ACC112 (cell line): ENCODE data around the gene SBNO2.

Experiments used
- H2AFZ ChIP-seq: fragments of 200-600 bp; sonication (generic); one replicate; pipeline ENCODE4 v1.6.0; 2017; ENCODE audit warnings: antibody characterized with exemption, low read length; ENCODE audit not compliant: unreplicated experiment
- H3K27ac ChIP-seq: fragments of 200-600 bp; sonication (generic); 2 replicates; pipeline ENCODE4 v1.5.1; 2014; ENCODE audit warnings: low read depth, mild to moderate bottlenecking, antibody characterized with exemption, low read length, moderate library complexity
- H3K27me3 ChIP-seq: fragments of 200-600 bp; sonication (generic); 2 replicates; pipeline ENCODE4 v1.6.1; 2014; ENCODE audit warnings: mild to moderate bottlenecking, antibody characterized with exemption, low read length, moderate library complexity, mixed read lengths; ENCODE audit not compliant: insufficient read depth
- H3K36me3 ChIP-seq: fragments of 200-600 bp; sonication (generic); 2 replicates; pipeline ENCODE4 v1.6.1; 2016; ENCODE audit warnings: mild to moderate bottlenecking, antibody characterized with exemption, low read length, moderate library complexity, mixed read lengths; ENCODE audit not compliant: insufficient read depth
- H3K4me1 ChIP-seq: fragments of 200-600 bp; sonication (generic); one replicate; pipeline ENCODE4 v1.6.1; 2016; ENCODE audit warnings: low read length, mixed read lengths; ENCODE audit not compliant: insufficient read depth, unreplicated experiment, control insufficient read depth
- H3K4me3 ChIP-seq: fragments of 200-600 bp; sonication (generic); 2 replicates; pipeline ENCODE4 v1.5.1; 2014; ENCODE audit warnings: mild to moderate bottlenecking, low read depth, low read length
- H3K79me2 ChIP-seq: fragments of 200-600 bp; sonication (generic); one replicate; pipeline ENCODE4 v1.6.0; 2016; ENCODE audit warnings: low read length; ENCODE audit not compliant: control insufficient read depth, unreplicated experiment, insufficient read depth

Gene SBNO2

GRCh38 chr19:1150333-1151036 is 23.6 kb downstream of the SBNO2 start:
- Histone ChIP-seq H2AFZ (no peak overlapping the region), H3K27me3 (no peaks in the 10 kb centered on the region), H3K4me1 (peaks cover 11% of the 10 kb centered on the region), H3K27ac (no peak overlapping the region), H3K79me2 (peaks cover 34% of the 10 kb centered on the region), H3K4me3 (no peak overlapping the region), H3K36me3 (peaks cover 10% of the 10 kb centered on the region; the same call in 1 of the 2 replicates)

- no peak overlapping the region for H3K4me3 ChIP-seq
- no peaks in the 10 kb centered on the region for H3K27me3 ChIP-seq
- no peak overlapping the region for H2AFZ ChIP-seq
- peaks cover 2% of the 10 kb centered on the region for H3K4me1 ChIP-seq
- peaks cover 31% of the 10 kb centered on the region for H3K79me2 ChIP-seq
- H3K36me3 ChIP-seq, result peaks cover 10% of the 10 kb centered on the region; the same call in 1 of the 2 replicates
- H3K27ac ChIP-seq, result no peak overlapping the region
These were observed 24.6 kb downstream of the SBNO2 start for GRCh38 chr19:1149259-1150045.

DNA sequence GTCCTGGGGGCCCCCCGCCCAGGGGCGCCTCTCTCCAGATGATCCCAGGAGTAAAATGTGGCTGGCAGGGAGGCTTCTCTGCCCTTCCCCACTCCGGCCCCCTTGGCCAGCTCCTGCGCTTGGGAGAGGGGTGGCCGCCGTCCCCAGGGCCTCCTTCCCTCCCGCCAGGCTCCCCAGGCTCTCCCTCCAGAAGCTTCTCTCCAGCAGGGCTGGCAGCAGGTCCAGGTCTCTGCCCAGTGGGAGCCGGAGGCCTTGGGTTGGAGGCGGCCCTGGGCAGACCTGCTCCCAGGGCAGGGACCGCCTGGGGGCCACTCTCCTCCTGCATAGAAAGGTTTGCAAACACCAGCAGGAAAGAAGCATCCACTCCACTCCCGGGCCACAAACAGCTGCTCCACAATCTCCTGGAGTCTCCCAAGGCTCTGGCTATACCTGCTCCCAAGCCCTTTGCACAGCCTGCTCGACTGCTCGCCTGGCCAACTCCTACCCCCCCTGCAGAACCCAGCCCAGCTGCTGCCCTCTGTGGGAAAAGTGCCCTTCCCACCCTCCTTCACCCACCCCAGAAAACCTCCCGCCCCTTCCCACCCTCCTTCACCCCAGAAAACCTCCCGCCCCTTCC is 26.0 kb downstream of the SBNO2 start:
- Histone ChIP-seq H3K27ac (no peak overlapping the region), H3K36me3 (peaks cover 16% of the 10 kb centered on the region; the same call in 1 of the 2 replicates)

GRCh38 chr19:1146858-1147780 is 26.9 kb downstream of the SBNO2 start:
- Histone ChIP-seq H3K4me1 (no peaks in the 10 kb centered on the region), H3K79me2 (peaks cover 16% of the 10 kb centered on the region), H3K27ac (no peak overlapping the region), H2AFZ (no peak overlapping the region), H3K4me3 (no peak overlapping the region), H3K27me3 (no peaks in the 10 kb centered on the region), H3K36me3 (peaks cover 18% of the 10 kb centered on the region; the same call in 1 of the 2 replicates)

More for the DNA sequence above, 26.0 kb downstream of the SBNO2 start:
- no peaks in the 10 kb centered on the region for H3K27me3 ChIP-seq
- peaks cover 23% of the 10 kb centered on the region for H3K79me2 ChIP-seq
- H2AFZ ChIP-seq, result no peak overlapping the region
- no peak overlapping the region for H3K4me3 ChIP-seq
- no peaks in the 10 kb centered on the region for H3K4me1 ChIP-seq

GRCh38 chr19:1146412-1146699 is 27.7 kb downstream of the SBNO2 start:
- Histone ChIP-seq H3K36me3 (peaks cover 16% of the 10 kb centered on the region; the same call in 1 of the 2 replicates), H3K79me2 (peaks cover 12% of the 10 kb centered on the region)

GRCh38 chr19:1145635-1146411 is 28.2 kb downstream of the SBNO2 start:
- H3K27ac ChIP-seq, result no peak overlapping the region
- peaks cover 16% of the 10 kb centered on the region; the same call in 1 of the 2 replicates for H3K36me3 ChIP-seq
- peaks cover 8% of the 10 kb centered on the region for H3K79me2 ChIP-seq
- no peaks in the 10 kb centered on the region for H3K4me1 ChIP-seq
- H2AFZ ChIP-seq, result no peak overlapping the region
- no peak overlapping the region for H3K4me3 ChIP-seq
- no peaks in the 10 kb centered on the region for H3K27me3 ChIP-seq

More at GRCh38 chr19:1146412-1146699, 27.7 kb downstream of the SBNO2 start:
- Histone ChIP-seq H3K4me3 (no peak overlapping the region), H3K27me3 (no peaks in the 10 kb centered on the region), H2AFZ (no peak overlapping the region), H3K27ac (no peak overlapping the region), H3K4me1 (no peaks in the 10 kb centered on the region)

- Histone ChIP-seq H3K4me1 (no peaks in the 10 kb centered on the region), H3K36me3 (peaks cover 16% of the 10 kb centered on the region; the same call in 1 of the 2 replicates), H3K4me3 (no peak overlapping the region), H2AFZ (no peak overlapping the region), H3K27me3 (no peaks in the 10 kb centered on the region), H3K79me2 (no peaks in the 10 kb centered on the region), H3K27ac (no peak overlapping the region)
These were observed 29.3 kb downstream of the SBNO2 start for GRCh38 chr19:1144741-1145140.

- Histone ChIP-seq H3K4me3 (no peak overlapping the region), H3K27ac (no peak overlapping the region), H3K79me2 (no peaks in the 10 kb centered on the region), H3K27me3 (no peaks in the 10 kb centered on the region), H3K4me1 (no peaks in the 10 kb centered on the region), H3K36me3 (peaks cover 16% of the 10 kb centered on the region; the same call in 1 of the 2 replicates), H2AFZ (no peak overlapping the region)
These were observed 30.2 kb downstream of the SBNO2 start for GRCh38 chr19:1143828-1144399.

DNA sequence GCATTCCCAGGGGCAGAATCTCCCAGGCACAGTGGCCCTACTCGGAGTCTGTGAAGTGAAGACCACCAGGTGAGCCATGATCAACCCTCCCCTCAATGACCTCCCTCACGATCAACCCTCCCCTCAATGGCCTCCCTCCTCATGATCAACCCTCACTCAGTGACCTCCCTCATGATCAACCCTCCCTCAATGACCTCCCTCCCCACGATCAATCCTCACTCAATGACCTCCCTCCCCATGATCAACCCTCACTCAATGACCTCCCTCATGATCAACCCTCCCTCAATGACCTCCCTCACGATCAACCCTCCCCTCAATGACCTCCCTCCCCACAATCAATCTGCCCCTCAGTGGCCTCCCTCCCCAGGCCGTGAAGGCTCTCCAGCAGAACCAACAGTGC is 32.1 kb downstream of the SBNO2 start:
- peaks cover 16% of the 10 kb centered on the region; the same call in 1 of the 2 replicates for H3K36me3 ChIP-seq
- no peaks in the 10 kb centered on the region for H3K27me3 ChIP-seq
- no peak overlapping the region for H3K4me3 ChIP-seq
- no peak overlapping the region for H2AFZ ChIP-seq
- no peak overlapping the region for H3K27ac ChIP-seq
- H3K4me1 ChIP-seq, result no peaks in the 10 kb centered on the region
- no peaks in the 10 kb centered on the region for H3K79me2 ChIP-seq
